AG04450 (cell line): ENCODE results near the gene DMC1. TPM values are rescaled to one million over a fixed set of nuclear protein-coding genes. Genes with fewer than 3 reads are reported as not detected.
A peak's percentile ranks its signal among the peaks of the same experiment; 100 is the strongest.

Experiments
- CTCF ChIA-PET: fragments of 300-600, 350-600 bp; formaldehyde crosslinking; extraction: SDS; loops from one replicate; lab custom pipeline; 2022; ENCODE audit warnings: antibody characterized with exemption, inconsistent platforms; lab: Charles Lee
- POLR2A ChIA-PET: fragments of 350-600 bp; formaldehyde crosslinking; extraction: SDS; loops from one replicate; lab custom pipeline; 2021; ENCODE audit warnings: antibody characterized with exemption, inconsistent platforms; lab: Yijun Ruan, JAX
- DNase-seq: peaks from one replicate; pipeline ENCODE4 v3.0.0-alpha.2; 2011; ENCODE audit warnings: low read depth, low spot score
- H3K27ac ChIP-seq: one replicate; pipeline ENCODE4 v1.5.1; 2012; ENCODE audit warnings: low read depth, low read length, control low read depth
- H3K27me3 ChIP-seq: one replicate; pipeline ENCODE4 v1.6.0; 2012; ENCODE audit warnings: low read length; ENCODE audit not compliant: control insufficient read depth, insufficient read depth
- H3K4me3 ChIP-seq: 2 replicates; pipeline ENCODE4 v1.5.1; 2011; ENCODE audit warnings: mild to moderate bottlenecking, low read depth, low read length, control low read depth
- H3K9me3 ChIP-seq: 2 replicates; pipeline ENCODE4 v1.5.1; 2012; ENCODE audit warnings: low read length; ENCODE audit not compliant: control insufficient read depth, insufficient read depth
- CTCF ChIP-seq: IDR thresholded peaks from 2 replicates; pipeline ENCODE4 v1.5.1; 2011; ENCODE audit warnings: low read depth, low read length, control low read depth, inconsistent platforms
- polyA plus RNA-seq: library from polyadenylated mRNA; depleted of rRNA; stranded (reverse); fragments of >200 nt; gene quantifications from 2 replicates; pipeline ENCODE4 v1.2.3, GENCODE V29; 2011

DMC1 gene
- polyA plus RNA-seq, 1 experiment = 0.29 TPM

GRCh38 chr22:38513063-38513462 lies 56.9 kb downstream of the DMC1 start:
- ChIA-PET POLR2A (no interaction called here), CTCF (no interaction called here)
- Histone ChIP-seq H3K9me3 (no peaks in the 10 kb centered on the region), H3K27ac (no peak overlapping the region), H3K4me3 (no peak overlapping the region), H3K27me3 (no peaks in the 10 kb centered on the region)
- no peak for DNase-seq
- no peak for TF ChIP-seq CTCF

DNA sequence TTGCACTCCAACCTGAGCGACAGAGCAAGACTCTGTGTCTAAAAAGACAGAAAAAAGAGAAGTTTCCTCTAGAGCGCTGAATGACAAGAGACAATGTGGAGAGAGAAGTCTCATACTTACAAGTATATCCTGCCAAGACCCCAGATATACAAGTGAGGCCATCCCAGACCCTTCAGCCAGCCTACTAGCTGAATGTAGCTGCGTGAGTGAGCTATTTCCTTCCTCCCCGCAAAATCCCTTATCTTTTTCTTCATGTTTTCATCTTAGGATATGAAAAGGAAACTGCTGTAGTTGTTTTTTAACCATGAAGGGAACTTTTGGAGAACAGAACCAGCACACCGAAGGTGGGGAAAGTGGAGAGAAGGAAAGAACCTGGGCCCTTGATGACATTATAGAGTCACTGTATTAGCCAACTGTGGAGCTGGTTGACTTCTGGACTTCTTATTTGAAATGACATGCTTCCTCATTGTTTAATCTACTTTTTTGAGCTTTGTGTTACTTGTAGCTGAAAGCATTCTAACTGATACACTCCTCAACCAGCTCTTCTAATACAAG lies 59.5 kb downstream of the DMC1 start:
- H3K27ac ChIP-seq = no peak overlapping the region
- no peak for DNase-seq
- peaks cover 7% of the 10 kb centered on the region; the same call in 1 of the 2 replicates for H3K9me3 ChIP-seq
- no peaks in the 10 kb centered on the region for H3K27me3 ChIP-seq
- no peak overlapping the region for H3K4me3 ChIP-seq
- ChIA-PET CTCF (no interaction called here), POLR2A (interaction anchor here (0.6 kb wide), 1 partner anchor 35 kb away, joined by 3 read pairs; no protein-coding TSS in a partner anchor)
- TF ChIP-seq CTCF = no peak

GRCh38 chr22:38506118-38506962 lies 63.6 kb downstream of the DMC1 start, which contains the start of gene DDX17:
DDX17 (minus strand) TSS chr22:38506311.
- CTCF ChIA-PET = no interaction called here
- no peak for TF ChIP-seq CTCF
- H3K4me3 ChIP-seq = peak within 1 kb of the TSS; percentile 83
- H3K27me3 ChIP-seq = no peaks in the 10 kb centered on the region
- peaks cover 7% of the 10 kb centered on the region; the same call in 1 of the 2 replicates for H3K9me3 ChIP-seq
- peak within 1 kb of the TSS; percentile 100 for H3K27ac ChIP-seq
- DNase-seq = peak; percentile 88
- POLR2A ChIA-PET = no interaction called here

DNA sequence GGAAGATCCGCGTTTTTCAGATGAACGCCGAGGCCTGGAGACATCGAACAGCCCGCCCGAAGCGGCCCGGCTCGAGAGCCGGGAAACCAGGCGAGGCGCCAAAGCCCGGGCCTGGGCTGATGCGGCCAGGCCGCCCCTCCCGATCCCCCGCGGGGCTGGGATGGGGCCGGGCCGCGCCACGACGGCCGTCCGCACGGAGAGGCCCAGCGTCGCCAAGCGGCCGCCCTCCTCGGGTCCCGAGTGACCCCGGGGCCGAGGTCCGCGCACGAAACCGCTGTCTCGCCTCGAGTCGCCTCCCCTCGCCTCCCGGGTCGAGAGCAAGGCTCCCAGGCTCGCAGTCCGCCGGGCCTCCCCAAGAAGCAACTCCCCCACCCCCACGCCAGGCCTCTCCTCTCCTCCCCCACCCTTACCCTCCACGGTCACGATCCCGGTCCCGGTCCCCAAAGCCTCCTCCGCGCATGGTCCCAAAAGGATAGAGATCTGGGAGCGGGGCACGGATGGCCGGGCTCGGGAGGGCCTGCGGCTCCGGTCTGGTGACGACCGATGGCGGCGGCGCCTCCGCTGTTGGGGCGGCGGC lies 64.4 kb downstream of the DMC1 start:
- H3K27ac ChIP-seq = peak overlapping the region; percentile 98
- peaks cover 7% of the 10 kb centered on the region; the same call in 1 of the 2 replicates for H3K9me3 ChIP-seq
- no peak for TF ChIP-seq CTCF
- H3K27me3 ChIP-seq = no peaks in the 10 kb centered on the region
- ChIA-PET POLR2A (no interaction called here), CTCF (no interaction called here)
- no peak for DNase-seq
- H3K4me3 ChIP-seq = peak overlapping the region; percentile 83
